GM12874 (cell line): Measurements from ENCODE around the gene TMEM164.

Experiments used
- TF ChIP-seq, protein P1 (sequence below): IDR thresholded peaks from 2 replicates; pipeline ENCODE4 v1.5.1; 2011; ENCODE audit warnings: low read depth, mild to moderate bottlenecking, control low read depth, low read length, moderate library complexity; ENCODE audit not compliant: insufficient read depth

TMEM164 gene

GRCh38 chrX:110020536-110020935, 17.6 kb downstream of the TMEM164 start:
- TF ChIP-seq, protein P1, sequence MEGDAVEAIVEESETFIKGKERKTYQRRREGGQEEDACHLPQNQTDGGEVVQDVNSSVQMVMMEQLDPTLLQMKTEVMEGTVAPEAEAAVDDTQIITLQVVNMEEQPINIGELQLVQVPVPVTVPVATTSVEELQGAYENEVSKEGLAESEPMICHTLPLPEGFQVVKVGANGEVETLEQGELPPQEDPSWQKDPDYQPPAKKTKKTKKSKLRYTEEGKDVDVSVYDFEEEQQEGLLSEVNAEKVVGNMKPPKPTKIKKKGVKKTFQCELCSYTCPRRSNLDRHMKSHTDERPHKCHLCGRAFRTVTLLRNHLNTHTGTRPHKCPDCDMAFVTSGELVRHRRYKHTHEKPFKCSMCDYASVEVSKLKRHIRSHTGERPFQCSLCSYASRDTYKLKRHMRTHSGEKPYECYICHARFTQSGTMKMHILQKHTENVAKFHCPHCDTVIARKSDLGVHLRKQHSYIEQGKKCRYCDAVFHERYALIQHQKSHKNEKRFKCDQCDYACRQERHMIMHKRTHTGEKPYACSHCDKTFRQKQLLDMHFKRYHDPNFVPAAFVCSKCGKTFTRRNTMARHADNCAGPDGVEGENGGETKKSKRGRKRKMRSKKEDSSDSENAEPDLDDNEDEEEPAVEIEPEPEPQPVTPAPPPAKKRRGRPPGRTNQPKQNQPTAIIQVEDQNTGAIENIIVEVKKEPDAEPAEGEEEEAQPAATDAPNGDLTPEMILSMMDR, result no peak

DNA sequence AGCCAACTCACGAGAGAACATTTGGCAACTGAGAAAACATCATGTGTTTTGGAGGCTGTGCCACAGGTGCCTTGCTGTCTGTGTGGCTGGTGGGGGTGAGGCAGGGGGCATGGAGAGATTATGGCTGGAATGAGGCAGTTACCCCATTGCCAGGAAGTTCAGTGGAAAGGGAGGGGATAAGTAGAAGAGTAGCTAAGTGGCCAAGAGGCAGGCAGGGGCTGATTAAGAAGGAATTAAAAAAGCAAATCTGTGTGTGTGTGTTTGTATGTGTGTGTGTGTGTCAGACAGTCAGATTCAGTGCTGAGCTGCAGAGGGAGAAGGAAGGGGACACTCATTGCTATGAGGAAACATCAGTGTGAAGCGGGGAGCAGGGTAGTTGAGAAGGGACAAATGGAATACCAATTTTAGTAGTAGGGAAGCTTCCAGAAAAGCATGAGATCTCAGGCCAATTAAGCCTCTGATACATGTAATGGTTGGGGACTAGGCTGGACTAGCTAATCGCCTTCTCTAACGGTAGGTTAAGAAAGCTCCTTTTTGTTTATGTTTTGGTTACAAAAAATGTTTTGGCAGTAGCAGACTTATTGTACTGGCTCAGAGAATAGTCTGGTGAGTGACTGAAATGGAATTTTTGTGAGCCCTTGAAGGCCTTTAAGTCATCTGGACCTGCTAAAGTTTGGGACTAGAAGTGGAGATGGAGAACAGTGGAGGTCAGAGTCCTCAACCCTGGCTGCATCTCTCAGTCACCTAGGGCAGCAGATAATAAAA, 18.5 kb downstream of the TMEM164 start:
- TF ChIP-seq, protein P1, result no peak

GRCh38 chrX:110022599-110023448, 19.9 kb downstream of the TMEM164 start:
- TF ChIP-seq, protein P1, result no peak

- TF ChIP-seq, protein P1, result no peak
Measured at GRCh38 chrX:110025395-110025794, 22.5 kb downstream of the TMEM164 start.

DNA sequence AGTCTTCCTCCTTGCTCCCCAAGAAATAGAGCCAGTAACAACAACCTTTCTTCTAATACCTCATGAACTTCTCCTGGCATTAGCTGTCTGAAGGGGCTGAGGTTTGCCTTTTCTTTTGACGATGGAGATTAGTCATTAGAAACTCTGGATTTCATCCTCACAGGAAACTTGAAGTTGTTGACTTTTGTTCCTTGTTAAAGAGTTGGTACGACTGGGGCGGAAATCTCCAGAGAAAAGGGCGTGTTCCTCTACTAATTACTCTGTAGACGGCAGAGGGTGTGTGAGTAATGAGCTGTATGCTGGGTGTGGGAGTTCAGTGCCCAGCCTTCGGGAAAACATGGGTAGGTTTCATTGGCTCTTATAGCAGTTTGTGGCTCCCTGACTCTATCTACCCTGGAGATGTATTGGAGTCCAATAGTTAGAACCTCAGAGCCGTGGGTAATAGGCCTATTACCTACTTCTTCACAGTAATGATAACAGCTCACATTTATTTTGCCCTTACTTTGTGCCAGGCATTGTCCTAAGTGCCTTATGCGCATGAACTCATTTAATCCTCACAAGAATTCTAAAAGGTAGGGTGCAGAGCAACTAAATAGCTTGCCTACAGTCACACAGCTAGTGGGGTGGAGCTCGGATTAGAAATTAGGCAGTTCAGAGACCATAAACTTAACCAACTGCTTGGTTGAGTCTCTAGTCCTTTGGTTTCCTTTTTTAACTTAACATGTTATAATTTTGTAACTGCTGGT, 23.4 kb downstream of the TMEM164 start:
- TF ChIP-seq, protein P1, result no peak

- TF ChIP-seq, protein P1, result no peak
Measured at GRCh38 chrX:110032534-110033147, 29.7 kb downstream of the TMEM164 start.
